ENCODE data around the gene FASTKD2.

The FASTKD2 gene

DNA sequence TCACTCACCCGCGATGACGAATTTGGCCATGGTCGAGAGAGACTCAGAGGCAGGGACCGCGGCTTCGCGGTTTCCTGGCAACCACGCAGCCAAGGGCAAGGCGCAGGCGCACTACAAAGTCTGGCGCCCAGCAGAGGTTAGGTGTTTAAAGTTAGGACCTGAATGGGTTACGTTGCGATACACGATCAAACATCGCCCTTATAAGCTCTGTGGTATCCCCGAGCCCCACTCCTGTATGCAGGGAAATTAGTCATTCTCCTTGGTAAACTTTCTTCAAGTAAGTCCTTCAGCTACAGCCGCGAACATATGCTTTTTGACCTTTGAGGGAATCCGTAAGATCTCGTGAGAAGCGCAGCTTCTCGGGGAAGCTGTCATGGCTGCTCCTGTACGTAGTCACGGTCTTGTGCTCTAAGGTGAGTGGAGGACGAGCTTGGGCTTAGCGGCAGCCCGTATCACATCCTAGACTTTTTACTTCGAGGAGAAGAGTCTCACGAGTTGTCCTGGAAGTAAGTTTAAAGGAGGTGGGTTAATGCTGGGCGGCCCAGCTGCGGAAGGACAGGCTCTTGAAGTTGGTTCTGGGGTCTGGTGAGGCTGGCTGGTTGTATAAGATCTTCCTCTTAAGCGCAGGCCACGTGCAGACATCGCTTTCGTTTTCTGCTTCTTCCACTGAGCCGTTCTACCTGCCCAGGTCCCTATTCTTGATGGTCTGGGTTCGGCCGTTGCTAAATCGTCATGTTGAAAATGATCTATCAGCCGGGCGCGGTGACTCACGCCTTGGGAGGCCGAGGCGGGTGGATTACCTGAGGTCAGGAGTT lies at the start of gene FASTKD2, which contains the start of gene MDH1B:
TSS of gene FASTKD2 (plus strand) at position 365 of the 815 bp plus-strand sequence. CDS start 1,088 bp downstream, outside the sequence.
TSS of gene MDH1B (minus strand) at position 87 of the 815 bp plus-strand sequence. CDS start at position 30, 57 bp downstream.
- DNase-seq (ENCODE audit: low spot score), result peak; percentile 96

DNA sequence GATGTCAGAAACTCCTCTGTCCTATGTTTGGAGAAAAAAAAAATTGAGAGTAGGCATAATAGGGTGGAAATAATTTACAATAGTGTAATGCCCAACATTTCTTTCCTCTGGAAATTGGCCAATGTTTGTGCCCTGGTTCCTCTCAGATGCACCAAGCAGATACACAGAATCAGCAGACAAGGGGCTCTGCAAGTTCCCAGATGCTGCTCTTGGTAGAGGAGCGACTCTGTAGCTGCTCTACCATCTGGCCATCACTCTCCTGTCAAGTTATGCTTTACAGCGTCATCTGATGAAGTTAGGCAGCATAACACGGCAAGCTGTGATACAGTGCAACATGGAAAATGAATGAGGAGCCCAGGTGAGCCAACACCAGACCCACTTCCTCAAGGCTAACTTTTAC lies 48.8 kb upstream of the FASTKD2 start:
- DNase-seq (ENCODE audit: low spot score), result no peak

DNA sequence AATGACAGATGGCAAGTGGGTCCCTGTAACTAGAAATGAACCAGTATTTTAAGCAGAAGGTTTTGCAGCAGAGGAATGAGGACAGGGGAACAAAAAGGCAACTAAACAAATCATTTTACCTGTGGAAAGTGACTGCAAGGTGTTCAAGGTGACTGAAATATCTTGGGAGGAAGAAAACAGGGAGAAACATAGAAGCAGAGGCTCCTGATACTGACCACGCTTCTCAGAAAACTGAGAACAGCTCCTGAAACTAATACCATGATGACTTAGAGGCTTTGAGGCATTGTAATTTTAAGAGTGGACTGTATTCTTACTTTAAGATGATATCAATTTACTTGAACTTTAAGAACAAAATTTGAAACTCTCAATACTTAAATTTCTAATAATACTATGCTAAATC lies 47.1 kb upstream of the FASTKD2 start, which contains the start of gene DYTN:
TSS of gene DYTN (minus strand) at position 101 of the 400 bp plus-strand sequence. CDS start 117 bp downstream, outside the sequence.
- DNase-seq (ENCODE audit: low spot score), result no peak

DNA sequence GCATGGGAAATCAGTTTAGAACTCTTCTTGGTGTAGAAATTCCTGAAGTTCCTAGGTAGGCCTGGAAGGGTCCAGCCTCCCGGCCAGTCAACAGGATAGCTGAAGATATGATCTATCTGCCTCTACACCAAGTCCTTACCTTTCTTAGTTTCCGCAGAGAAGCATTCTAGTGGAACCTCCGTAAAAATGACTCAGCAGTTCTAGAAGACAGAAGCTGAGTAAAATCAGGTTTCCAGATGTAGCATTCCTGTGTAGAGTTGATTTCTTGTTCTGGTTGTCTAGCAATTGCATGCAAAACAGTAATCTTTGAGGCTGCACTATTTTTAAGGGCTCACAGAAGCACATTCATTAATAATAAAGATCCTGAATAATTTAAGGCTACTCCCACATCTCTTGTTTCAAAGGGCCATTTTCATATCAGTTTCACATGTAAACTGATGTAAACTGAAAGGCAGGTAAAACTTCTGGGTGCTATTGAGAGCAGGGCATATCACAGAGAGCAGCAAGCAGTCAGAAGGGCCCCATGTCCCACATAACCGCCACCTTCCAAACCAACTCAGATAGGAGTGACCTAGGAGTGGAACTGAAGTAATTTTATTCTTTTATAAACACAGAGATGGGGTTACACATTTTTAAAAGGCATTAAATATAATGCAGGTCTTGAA lies 44.0 kb upstream of the FASTKD2 start:
- no peak for DNase-seq (ENCODE audit: low spot score)

DNA sequence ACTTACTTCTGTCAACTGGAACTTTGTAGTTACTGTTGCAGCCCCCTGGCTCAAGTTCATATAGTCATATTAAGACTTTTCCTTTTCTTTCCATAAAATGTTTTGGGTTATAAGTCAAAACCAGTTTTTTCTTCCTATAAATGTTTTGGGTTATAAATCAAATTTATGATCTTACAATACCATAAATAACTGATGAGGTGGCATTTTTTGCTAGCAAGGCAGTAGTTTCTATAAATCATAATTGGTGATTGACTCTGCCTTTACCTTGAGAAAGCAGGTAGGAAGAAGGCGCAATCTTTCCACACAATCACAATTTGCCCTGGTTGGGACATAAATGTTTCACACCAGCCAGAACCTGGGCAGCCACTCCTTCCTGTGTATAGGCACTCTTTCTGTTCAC lies 42.1 kb upstream of the FASTKD2 start:
- no peak for DNase-seq (ENCODE audit: low spot score)

DNA sequence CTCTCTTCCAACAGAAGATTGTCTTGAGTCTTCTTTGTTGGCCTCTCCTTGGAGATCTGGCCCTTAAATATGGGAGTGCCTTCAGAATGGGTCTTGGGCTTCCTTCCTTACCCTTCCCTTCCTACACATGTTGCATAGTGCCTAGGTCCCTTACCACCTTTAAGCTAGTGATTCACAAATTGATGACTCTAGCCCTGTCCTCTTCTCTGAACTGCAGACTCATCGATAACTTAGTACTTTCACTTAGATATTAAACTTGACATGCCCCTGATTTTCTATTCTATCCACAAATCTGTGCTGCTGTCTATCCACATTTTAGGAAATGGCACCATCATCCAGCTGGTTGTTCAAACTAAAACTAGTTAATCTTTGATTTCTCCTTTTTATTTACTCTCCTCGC lies 38.1 kb upstream of the FASTKD2 start:
- no peak for DNase-seq (ENCODE audit: low spot score)

DNA sequence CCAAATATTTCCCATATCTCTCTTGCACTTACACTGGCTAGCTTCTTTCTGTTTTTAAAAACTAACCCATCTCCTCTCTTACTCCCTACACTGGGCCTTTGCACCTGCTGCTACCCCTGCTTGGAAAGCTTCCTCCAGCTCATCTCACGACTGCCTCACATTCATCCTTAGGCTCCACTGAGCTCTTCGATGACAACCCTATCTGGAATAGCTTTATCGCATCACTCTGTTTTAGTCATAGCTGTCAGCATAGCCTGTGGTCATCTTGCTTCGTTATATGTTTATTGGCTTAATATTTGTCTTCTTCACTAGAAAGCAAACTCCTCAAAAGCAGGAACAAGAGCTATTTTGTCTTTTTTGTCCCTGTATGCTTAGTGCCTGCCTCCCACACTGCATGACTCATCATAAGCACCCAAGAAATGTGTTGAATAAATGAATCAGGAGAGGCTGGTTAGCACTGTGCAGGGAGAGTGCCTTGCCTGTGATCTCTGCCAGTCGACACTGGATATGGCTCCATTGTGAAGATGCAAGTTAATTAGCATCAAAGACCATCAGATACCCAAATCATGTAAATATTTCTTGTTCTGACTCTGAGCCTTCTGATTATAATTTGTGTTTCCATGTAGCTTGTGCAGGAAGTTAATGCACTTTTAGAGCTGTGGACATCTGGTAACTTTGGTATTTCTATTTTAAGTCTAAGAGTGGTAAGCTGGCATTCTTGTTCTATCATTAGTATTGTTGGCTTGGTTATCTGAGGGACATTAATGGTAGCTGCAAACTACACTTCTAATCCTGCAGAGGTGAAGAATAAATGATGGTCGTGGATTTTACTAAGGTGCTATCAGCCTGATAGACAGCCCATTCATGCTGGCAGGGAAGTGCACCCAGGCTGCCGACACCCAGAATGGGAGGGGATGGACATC lies 36.9 kb upstream of the FASTKD2 start:
- peak; percentile 51 for DNase-seq (ENCODE audit: low spot score)

DNA sequence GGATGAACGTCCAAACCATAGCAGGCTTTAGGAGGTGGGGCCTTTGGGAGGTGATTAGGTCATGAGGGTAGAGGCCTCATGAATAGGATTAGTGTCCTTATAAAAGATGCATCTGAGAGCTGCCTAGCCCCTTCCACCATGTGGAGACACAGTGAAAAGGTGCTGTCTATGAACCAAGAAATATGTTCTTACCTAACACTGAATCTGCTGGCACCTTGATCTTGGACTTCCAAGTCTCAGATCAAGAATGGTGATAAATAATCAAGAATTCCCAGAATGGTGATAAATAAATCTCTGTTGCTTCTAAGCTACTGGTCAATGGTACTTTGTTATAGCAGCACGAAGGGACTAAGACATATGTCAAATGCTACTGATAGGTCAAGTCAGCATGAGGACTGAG lies 32.1 kb upstream of the FASTKD2 start:
- no peak for DNase-seq (ENCODE audit: low spot score)

DNA sequence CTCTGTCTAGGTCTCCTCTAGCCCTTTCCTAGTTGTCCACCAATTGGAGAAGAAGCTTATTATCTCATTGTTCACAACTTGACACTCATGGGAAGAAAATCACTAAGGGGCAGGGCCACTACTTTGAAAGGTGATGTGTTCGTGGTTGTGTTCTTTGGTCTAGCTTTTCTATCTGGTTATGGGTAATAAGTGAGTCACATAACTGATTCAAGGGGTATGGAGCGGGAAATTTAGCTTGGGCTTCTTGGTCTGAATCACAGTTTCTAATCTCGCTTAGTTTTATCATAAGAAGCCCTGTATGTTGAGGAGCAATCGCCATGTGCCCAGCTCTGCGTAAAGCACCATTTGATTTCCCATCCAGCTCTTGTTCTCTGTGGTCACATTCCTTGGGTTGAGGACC lies 28.5 kb upstream of the FASTKD2 start:
- peak; percentile 11 for DNase-seq (ENCODE audit: low spot score)

DNA sequence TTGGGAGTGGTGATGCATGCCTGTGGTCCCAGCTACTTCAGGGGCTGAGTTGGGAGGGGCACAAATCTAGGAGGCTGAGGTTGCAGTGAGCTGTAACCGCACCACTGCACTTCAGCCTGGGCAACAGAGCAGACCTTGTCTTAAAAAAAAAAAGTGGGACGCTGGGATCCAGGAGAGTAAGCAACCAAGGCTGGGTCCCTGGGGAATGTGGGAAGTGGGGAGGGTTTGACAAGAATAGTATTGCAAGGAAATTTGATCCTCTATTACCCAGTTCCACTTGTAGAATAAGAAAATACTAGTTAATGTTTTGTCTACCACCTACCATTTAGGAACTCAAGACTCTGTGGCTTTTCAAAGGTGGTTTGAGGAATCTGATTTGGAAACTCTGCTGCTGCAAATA lies 26.1 kb upstream of the FASTKD2 start:
- no peak for DNase-seq (ENCODE audit: low spot score)

DNA sequence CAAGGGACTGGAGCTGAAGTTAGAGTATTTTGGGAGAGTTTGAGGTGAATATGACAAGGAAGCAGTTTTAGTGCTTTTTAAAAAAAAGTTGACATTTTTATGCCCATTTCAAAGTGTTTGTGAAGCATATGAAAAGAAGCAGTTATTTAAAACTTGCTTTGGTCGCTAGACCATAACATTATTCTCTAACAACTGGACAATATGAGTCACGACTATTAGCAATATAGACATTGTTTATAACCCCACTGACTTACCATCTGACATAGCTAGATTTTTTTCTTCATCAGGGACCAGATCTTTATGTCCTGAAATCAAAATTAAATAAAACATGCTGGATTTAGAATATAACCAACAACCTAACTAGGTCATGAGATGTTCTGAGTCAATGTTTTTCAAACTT lies 24.6 kb upstream of the FASTKD2 start:
- DNase-seq (ENCODE audit: low spot score), result no peak

DNA sequence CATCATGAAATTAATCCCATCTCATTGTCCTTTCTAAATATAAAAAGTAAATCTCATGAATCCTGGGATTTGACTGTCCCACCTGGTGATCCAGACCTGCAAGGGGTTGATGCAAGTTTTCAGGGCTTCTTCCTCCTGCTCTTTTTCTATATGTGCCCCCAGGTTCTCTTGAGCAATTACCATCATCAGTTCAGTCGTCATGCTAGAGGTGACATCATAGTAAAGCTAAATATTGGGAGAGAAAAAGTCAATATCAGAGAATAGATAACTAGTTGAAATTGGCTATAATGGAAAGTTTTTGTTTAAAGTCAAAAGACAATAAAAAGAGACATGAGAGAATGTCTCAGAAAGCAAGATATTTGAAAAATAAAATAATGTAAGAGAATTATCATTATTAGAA lies 8.6 kb upstream of the FASTKD2 start:
- DNase-seq (ENCODE audit: low spot score), result no peak

DNA sequence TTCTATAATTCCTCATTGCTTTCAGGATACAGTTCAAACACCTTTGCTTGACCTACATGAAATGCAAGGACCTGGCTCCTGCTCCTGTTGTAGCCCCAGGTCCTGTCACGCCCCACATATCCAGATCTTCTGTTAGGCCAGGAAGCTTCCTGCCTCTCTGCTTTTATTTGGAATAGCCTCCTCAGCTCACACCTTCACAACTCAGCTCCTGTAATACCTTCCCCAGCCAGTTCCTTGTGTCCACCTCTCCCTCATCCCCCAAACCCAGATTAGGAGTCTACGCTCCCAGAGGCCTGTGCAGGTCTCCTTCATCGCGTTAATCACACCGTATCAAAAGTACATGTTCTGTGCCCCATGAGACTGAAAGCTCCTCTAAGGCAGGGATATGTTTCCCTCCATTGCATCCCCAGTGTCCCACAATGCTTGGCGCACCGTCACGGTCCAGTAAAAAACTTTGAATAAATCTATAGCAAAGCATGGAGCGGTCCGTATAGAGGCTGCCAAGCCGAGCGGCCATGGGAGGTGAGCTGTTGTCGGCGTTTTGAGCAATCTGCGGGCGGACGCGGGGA lies 649 bp upstream of the FASTKD2 start:
- peak; percentile 26 for DNase-seq (ENCODE audit: low spot score)

DNA sequence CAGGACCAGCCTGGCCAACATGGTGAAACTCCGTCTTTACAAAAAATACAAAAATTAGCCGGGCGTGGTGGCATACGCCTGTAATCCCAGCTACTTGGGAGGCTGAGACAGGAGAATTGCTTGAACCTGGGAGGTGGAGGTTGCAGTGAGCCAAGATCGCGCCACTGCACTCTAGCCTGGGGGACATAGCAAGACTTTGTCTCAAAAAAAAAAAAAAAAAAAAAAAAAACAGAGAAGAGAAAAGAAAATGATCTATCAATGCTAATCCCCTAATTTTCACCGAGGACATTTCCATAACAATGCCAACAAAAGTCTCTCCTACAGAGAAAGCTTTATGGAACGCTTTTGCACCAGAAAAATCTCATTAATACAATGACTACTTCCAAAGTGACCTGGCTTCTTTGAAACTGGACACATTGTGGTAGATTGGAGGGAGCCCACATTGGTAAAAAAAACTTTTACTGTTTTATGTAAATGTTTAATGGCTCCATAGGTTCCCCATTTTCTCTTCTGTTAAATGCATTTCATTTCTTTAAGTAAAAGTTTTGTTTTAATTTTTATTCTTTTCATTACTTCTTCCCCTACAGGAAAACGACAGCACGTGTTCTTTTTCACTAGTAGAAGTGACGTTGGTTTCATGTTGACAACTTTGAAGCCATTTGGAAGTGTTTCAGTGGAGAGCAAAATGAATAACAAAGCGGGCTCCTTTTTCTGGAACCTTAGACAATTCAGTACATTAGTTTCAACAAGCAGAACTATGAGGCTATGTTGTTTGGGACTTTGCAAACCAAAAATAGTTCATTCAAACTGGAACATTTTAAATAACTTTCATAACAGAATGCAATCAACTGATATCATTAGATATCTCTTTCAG lies 888 bp downstream of the FASTKD2 start:
- DNase-seq (ENCODE audit: low spot score), result peak; percentile 13

DNA sequence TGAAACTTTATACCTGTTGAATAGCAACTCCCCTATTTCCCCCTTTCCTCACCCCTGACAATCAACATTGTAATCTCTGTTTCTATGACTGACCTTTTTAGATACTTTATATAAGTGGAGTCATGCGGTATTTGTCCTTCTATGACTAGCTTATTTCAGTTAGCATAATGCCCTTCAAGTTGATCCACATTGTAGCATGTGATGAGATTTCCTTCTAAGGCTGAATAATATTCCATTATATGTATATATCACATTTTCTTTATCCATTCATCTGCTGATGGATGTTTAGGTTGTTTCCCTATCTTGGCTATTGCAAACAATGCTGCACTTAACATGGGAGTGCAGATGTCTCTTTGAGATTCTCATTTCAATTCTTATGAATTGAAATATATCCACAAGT lies 9.5 kb downstream of the FASTKD2 start:
- no peak for DNase-seq (ENCODE audit: low spot score)

DNA sequence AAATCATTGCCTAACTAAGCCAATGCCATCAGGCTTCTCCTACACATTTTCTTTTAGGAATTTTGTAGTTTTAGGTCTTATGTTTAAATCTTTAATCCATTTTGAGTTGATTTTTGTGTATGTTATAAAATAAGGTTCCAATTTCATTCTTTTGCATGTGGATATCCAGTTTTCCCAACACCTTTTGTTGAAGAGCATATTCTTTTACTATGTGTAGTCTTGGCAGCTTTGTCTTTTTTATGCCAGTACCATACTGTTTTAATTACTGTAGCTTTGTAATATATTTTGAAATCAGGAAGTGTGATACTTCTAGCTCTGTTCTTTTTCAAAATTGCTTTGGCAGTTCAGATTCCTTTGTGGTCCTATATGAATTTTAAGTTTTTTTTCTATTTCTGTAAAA lies 11.0 kb downstream of the FASTKD2 start:
- DNase-seq (ENCODE audit: low spot score), result no peak

DNA sequence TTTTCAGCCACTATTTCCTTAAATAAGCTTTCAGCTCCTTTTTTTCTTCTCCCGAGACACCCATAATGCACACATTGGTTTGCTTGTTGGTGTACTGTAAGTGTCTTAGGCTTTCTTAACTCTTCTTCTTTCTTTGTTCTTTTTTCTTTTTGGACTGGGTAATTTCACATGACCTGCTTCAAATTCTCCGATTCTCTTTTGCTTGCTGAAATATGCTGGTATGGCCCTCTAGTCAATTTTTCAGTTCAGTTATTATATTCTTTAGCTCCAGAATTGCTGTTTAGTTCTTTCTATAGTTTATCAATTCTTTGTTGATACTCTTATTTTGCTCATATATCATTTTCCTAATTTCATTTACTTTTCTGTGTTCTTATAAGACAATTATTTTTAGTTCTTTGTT lies 15.3 kb downstream of the FASTKD2 start:
- no peak for DNase-seq (ENCODE audit: low spot score)

DNA sequence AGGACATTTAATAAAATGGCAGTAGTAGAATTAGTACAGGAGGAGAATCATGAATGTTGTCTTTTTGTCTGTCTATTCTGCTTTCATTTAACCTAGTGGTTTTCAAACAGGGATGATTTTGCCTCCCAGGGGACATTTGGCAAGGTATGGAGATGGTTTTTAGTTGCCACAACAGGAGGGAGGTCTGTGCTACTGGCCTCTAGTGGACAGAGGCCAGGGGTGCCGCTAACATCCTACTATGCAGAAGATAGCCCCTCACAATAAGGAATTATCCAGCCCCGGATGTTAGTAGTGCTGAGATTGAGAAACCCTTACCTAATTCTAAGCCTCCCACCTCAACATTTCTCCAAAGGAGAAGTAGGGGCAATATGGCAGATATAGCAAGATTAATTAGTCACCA lies 18.3 kb downstream of the FASTKD2 start:
- DNase-seq (ENCODE audit: low spot score), result no peak

DNA sequence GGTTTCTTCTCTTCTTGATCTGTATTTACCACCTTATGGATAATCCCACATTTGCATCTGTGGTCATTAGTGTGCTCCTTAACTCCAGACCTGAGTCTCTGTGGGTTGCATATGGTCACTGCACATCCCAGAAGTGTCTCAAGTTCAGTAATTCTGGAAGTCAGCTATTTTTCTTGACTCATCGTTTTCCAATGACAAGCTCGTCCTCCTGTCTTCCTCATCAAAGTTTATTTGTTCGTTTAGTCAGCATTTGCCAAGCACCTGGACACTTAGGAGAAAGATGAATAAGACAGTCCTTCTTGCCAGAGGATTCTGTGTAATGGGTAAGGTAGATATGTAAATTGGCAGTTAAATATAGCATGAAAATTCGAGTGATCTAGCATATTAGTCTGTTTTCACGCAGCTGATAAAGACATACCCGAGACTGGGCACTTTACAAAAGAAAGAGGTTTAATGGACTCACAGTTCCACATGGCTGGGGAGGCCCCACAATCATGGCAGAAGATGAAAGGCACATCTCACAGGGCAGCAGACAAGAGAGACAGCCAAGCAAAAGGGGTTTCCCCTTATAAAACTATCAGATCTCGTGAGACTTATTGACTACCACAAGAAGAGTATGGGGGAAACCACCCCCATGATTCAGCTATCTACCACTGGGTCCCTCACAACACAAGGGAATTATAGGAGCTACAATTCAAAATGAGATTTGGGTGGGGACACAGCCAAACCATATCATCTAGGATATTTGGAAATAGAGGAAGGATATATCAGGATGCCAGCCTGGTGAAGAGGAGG lies 19.4 kb downstream of the FASTKD2 start:
- no peak for DNase-seq (ENCODE audit: low spot score)

DNA sequence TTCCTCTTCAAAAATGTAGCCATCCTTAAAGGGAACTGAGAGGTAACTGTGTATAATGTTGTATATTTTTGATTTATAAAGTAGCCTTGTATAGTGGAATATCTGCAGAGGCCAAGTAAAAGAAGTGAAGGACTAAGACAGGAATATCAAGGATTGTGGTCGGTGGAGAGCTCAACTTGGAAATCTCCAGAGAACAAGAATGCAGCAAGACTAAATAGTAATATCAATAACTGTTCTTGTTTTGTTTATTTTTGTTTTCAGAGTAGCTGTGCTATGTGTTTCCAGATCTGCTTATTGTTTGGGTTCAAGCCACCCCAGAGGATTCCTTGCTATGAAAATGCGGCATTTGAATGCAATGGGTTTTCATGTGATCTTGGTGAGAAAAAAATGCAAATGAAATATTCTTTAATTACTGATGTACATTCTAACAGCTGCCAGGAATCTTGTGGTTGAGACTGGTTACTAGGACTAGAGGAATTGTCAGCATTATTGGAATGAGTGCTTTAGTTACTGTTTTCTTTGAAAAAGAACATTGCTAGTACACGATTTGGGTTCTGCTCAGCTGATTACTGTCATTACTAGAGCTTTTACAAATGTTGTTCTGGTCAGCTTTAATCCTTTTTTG lies 25.0 kb downstream of the FASTKD2 start:
- no peak for DNase-seq (ENCODE audit: low spot score)
